K562 treated with DMSO at 1 percent for 48 hours (cell line): ENCODE measurements around the gene IPCEF1. TPM values are rescaled to one million over a fixed set of nuclear protein-coding genes. Genes with fewer than 3 reads are reported as not detected.

Experiments used
- total RNA-seq: library from RNA; unstranded; fragments of 300-600 nt; gene quantifications from 2 replicates; pipeline ENCODE4 v1.2.3, GENCODE V29; 2022; ENCODE audit warnings: low replicate concordance; ENCODE audit errors: extremely low read depth

Gene IPCEF1, protein sequence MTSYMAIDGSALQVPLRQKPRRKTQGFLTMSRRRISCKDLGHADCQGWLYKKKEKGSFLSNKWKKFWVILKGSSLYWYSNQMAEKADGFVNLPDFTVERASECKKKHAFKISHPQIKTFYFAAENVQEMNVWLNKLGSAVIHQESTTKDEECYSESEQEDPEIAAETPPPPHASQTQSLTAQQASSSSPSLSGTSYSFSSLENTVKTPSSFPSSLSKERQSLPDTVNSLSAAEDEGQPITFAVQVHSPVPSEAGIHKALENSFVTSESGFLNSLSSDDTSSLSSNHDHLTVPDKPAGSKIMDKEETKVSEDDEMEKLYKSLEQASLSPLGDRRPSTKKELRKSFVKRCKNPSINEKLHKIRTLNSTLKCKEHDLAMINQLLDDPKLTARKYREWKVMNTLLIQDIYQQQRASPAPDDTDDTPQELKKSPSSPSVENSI
- total RNA-seq: not detected in 2 replicates

DNA sequence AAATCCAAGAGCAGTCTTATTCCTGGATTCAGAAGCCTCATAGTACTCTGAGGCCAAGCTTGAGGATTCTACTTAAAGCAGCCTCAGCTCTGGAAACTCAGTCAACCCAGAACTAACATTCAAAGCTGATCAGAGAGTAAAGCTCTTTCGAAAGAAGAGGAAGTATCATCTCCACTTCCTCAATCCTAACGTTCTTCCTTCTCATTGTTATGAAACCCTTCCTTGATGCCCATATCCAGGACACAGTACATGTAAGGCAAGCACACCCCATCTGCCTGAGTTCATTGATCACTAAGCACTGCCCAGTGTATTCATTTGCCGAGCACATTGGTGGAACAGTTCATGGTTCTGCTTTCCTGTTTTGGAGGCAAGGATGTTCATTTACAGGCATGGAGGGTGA, at the start of gene IPCEF1:
TSS of gene IPCEF1 (minus strand) at position 114 of the 400 bp plus-strand sequence. CDS start 90,856 bp downstream, outside the sequence.

Other genes starting within 250 kb of the IPCEF1 start
- not detected in 2 replicates for gene CNKSR3, start 153.9 kb upstream of the IPCEF1 start, total RNA-seq